Measurements from ENCODE around the gene LY6G5B. TPM values are rescaled to one million over a fixed set of nuclear protein-coding genes. Genes with fewer than 3 reads are reported as not detected.

Gene LY6G5B
- total RNA-seq, 4 donors from 2014 or later: 0.19 to 2.7 (median 0.60) TPM; not detected in 1

DNA sequence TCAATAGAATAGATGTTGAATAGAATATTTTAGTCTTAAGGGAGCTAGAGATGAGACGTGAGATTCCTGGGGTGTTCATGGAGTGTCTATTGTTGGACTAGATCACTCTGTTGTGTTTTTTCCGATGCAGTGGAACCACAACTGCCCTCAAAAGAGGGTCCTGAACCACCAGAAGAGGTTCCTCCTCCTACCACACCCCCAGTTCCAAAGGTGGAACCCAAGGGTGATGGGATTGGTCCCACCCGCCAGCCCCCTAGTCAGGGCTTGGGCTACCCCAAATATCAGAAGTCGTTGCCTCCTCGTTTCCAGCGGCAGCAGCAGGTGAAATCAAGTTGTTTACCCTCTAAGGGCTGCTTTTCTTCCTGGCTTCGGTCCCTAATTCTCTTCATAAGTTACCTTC, 40.8 kb upstream of the LY6G5B start:
- no peaks in the 10 kb centered on the region for H3K9me3 ChIP-seq
- no peak for DNase-seq
- in situ Hi-C loops (cut with MboI; ENCODE audit: low sequenced_read_pairs in 4 of 4) (no loop called here), intact Hi-C loops (cut with DNase I; ENCODE audit: low total_unique reads) (loop anchor here (10.0 kb wide), 1 partner anchor 1014 kb away; the partner anchor contains the start of genes MRPS18B and PPP1R10)
- peaks cover 8 to 100% of the 10 kb centered on the region in 2 donors for H3K36me3 ChIP-seq
- no peak overlapping the region for H3K27ac ChIP-seq
- TF ChIP-seq POLR2A (IDR thresholded peaks at IDR 0.05) (no peak), CTCF (IDR thresholded peaks at IDR 0.05 in 4 of 5, conservative IDR thresholded peaks at IDR 0.05 in 1 of 5) (no peak)
- H3K4me1 ChIP-seq: no peaks in the 10 kb centered on the region
- ATAC-seq: no peak
- H3K27me3 ChIP-seq: no peaks in the 10 kb centered on the region
- no peak overlapping the region for H3K4me3 ChIP-seq

DNA sequence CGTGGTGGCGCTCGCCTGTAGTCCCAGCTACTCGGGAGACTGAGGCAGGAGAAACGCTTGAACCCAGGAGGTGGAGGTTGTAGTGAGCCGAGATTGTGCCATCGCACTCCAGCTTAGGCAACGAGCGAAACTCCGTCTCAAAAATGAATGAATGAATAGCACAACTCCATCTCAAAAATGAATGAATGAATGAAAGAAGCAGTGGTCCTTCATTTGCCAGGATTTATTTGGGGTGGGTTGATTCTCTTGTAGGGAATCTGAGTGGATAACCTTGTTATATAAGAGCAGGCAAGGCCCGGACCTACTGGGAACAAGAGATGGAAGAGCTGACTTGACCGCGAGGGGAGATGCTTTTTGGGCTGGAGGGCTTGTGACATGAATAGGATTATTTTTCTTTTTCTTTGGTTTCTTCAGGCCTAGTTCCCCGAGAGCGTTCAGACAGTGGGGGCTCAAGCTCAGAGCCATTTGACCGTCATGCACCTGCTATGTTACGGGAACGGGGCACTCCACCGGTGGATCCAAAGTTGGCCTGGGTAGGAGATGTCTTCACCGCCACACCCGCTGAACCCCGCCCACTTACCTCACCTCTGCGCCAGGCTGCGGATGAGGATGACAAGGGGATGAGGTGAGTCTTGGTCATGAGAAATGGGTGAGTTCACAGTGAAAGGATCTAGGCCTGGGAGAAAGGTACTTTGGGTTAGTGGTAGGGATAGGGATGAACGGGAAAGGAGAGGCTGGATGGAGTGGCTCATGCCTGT, 39.4 kb upstream of the LY6G5B start:
- ATAC-seq (no peak), DNase-seq (no peak)
- intact Hi-C loops (cut with DNase I; ENCODE audit: low total_unique reads) (no loop called here), in situ Hi-C loops (cut with MboI; ENCODE audit: low sequenced_read_pairs in 4 of 4) (no loop called here)
- no peaks in the 10 kb centered on the region for H3K9me3 ChIP-seq
- H3K4me1 ChIP-seq: no peaks in the 10 kb centered on the region
- no peak overlapping the region for H3K4me3 ChIP-seq
- TF ChIP-seq CTCF (IDR thresholded peaks at IDR 0.05 in 4 of 5, conservative IDR thresholded peaks at IDR 0.05 in 1 of 5): no peak
- no peak overlapping the region for H3K27ac ChIP-seq
- no peaks in the 10 kb centered on the region for H3K27me3 ChIP-seq
- peaks cover 8 to 100% of the 10 kb centered on the region in 2 donors for H3K36me3 ChIP-seq

DNA sequence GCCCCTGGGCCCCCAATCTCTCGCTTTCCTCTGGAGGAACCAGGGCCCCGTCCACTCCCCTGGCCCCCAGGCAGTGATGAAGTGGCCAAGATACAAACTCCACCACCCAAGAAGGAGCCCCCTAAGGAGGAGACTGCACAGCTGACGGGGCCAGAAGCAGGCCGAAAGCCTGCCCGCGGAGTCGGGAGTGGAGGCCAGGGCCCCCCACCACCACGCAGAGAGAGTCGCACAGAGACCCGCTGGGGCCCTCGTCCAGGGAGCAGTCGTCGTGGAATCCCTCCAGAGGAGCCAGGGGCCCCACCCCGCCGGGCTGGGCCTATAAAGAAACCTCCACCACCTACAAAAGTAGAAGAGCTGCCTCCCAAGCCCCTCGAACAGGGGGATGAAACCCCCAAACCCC, 38.6 kb upstream of the LY6G5B start:
- H3K27me3 ChIP-seq: no peaks in the 10 kb centered on the region
- in situ Hi-C loops (cut with MboI; ENCODE audit: low sequenced_read_pairs in 4 of 4): no loop called here
- no peaks in the 10 kb centered on the region for H3K9me3 ChIP-seq
- no peak for TF ChIP-seq CTCF (IDR thresholded peaks at IDR 0.05 in 4 of 5, conservative IDR thresholded peaks at IDR 0.05 in 1 of 5)
- no peak for TF ChIP-seq POLR2A (IDR thresholded peaks at IDR 0.05)
- no peaks in the 10 kb centered on the region for H3K4me1 ChIP-seq
- ATAC-seq (no peak), DNase-seq (no peak)
- H3K36me3 ChIP-seq: peaks cover 7 to 100% of the 10 kb centered on the region in 2 donors
- no peak overlapping the region for H3K27ac ChIP-seq
- H3K4me3 ChIP-seq: no peak overlapping the region
- intact Hi-C loops (cut with DNase I; ENCODE audit: low total_unique reads): no loop called here

DNA sequence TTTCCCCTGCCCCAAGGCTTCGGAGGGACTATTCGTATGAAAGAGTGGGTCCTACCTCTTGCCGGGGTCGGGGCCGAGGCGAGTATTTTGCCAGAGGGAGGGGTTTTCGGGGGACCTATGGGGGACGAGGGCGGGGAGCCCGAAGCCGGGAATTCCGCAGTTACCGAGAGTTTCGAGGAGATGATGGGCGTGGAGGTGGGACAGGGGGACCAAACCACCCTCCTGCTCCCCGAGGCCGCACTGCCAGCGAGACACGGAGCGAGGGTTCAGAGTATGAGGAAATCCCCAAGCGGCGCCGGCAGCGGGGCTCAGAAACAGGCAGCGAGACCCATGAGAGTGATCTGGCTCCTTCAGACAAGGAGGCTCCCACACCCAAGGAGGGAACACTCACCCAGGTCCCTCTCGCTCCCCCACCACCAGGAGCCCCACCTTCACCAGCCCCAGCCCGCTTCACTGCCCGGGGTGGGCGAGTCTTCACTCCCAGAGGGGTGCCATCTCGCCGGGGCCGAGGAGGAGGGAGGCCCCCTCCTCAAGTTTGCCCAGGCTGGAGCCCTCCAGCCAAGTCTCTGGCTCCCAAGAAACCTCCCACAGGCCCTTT, 38.0 kb upstream of the LY6G5B start:
- H3K27ac ChIP-seq: no peak overlapping the region
- H3K36me3 ChIP-seq: peaks cover 2 to 100% of the 10 kb centered on the region in 2 donors
- H3K4me1 ChIP-seq: no peaks in the 10 kb centered on the region
- ATAC-seq (no peak), DNase-seq (no peak)
- H3K27me3 ChIP-seq: no peaks in the 10 kb centered on the region
- H3K9me3 ChIP-seq: no peaks in the 10 kb centered on the region
- in situ Hi-C loops (cut with MboI; ENCODE audit: low sequenced_read_pairs in 4 of 4) (no loop called here), intact Hi-C loops (cut with DNase I; ENCODE audit: low total_unique reads) (no loop called here)
- TF ChIP-seq CTCF (IDR thresholded peaks at IDR 0.05 in 4 of 5, conservative IDR thresholded peaks at IDR 0.05 in 1 of 5) (no peak), POLR2A (IDR thresholded peaks at IDR 0.05) (no peak)
- no peak overlapping the region for H3K4me3 ChIP-seq

All from gastrocnemius medialis (tissue), 4 donors.